GM15510 (cell line): ENCODE measurements around the gene PHRF1.

ENCODE experiments used
- POLR2A ChIP-seq: IDR thresholded peaks from 3 replicates; pipeline ENCODE4 v1.6.1; 2011; ENCODE audit warnings: borderline replicate concordance; ENCODE audit not compliant: insufficient read length; ENCODE audit errors: extremely low read depth

The PHRF1 gene

GRCh38 chr11:610146-610801, 34.0 kb downstream of the PHRF1 start:
- TF ChIP-seq POLR2A, result no peak

GRCh38 chr11:611001-611996, 35.0 kb downstream of the PHRF1 start:
- TF ChIP-seq POLR2A, result peak; percentile 51

GRCh38 chr11:612201-612960, 36.1 kb downstream of the PHRF1 start:
- TF ChIP-seq POLR2A, result peak; percentile 41

- TF ChIP-seq POLR2A, result no peak
Measured at GRCh38 chr11:612961-613300, 36.7 kb downstream of the PHRF1 start.

- peak; percentile 41 for TF ChIP-seq POLR2A
Measured at GRCh38 chr11:613369-613968, 37.2 kb downstream of the PHRF1 start.

GRCh38 chr11:614021-614622, 37.9 kb downstream of the PHRF1 start:
- no peak for TF ChIP-seq POLR2A

GRCh38 chr11:614623-615503, 38.6 kb downstream of the PHRF1 start:
- peak; percentile 27 for TF ChIP-seq POLR2A

GRCh38 chr11:615504-616319, 39.4 kb downstream of the PHRF1 start, which contains the start of gene IRF7:
IRF7 (minus strand) TSS chr11:615950; CDS start chr11:615364, 586 bp downstream.
- TF ChIP-seq POLR2A, result peak; percentile 98

- no peak for TF ChIP-seq POLR2A
Measured at GRCh38 chr11:616320-617198, 40.3 kb downstream of the PHRF1 start.

- TF ChIP-seq POLR2A, result no peak
Measured at GRCh38 chr11:617199-617911, 41.1 kb downstream of the PHRF1 start.
